H9 (cell line): ENCODE data around the gene TCF15. TPM values are rescaled to one million over a fixed set of nuclear protein-coding genes. Genes with fewer than 3 reads are reported as not detected.

Experiments
- DNase-seq: peaks from one replicate; pipeline ENCODE4 v3.0.0-alpha.2; 2017
- H2AFZ ChIP-seq: one replicate; pipeline ENCODE4 v1.6.1; 2013; ENCODE audit warnings: mild to moderate bottlenecking, low read length, control low read depth, moderate library complexity
- H2AK5ac ChIP-seq: 2 replicates; pipeline ENCODE4 v1.6.1; 2013; ENCODE audit warnings: low read length, control low read depth, mixed read lengths; ENCODE audit not compliant: insufficient read length
- H2BK120ac ChIP-seq: one replicate; pipeline ENCODE4 v1.6.1; 2013; ENCODE audit warnings: low read depth, mild to moderate bottlenecking, low read length, control low read depth, inconsistent platforms; ENCODE audit not compliant: poor library complexity, severe bottlenecking
- H2BK12ac ChIP-seq: 2 replicates; pipeline ENCODE4 v1.6.1; 2013; ENCODE audit warnings: low read length, control low read depth, mixed read lengths, low read depth; ENCODE audit not compliant: insufficient read length
- H2BK15ac ChIP-seq: 2 replicates; pipeline ENCODE4 v1.6.1; 2013; ENCODE audit warnings: low read depth, low read length, control low read depth
- H2BK20ac ChIP-seq: one replicate; pipeline ENCODE4 v1.6.1; 2013; ENCODE audit warnings: low read depth, mild to moderate bottlenecking, low read length, control low read depth, inconsistent platforms; ENCODE audit not compliant: poor library complexity, severe bottlenecking
- H2BK5ac ChIP-seq: 2 replicates; pipeline ENCODE4 v1.6.1; 2013; ENCODE audit warnings: low read length, control low read depth, mixed read lengths; ENCODE audit not compliant: insufficient read length
- H3K14ac ChIP-seq: 2 replicates; pipeline ENCODE4 v1.6.1; 2013; ENCODE audit warnings: low read length, control low read depth; ENCODE audit not compliant: insufficient read depth
- H3K18ac ChIP-seq: 2 replicates; pipeline ENCODE4 v1.6.1; 2013; ENCODE audit warnings: low read depth, mild to moderate bottlenecking, mixed read lengths, low read length, control low read depth; ENCODE audit not compliant: insufficient read length
- H3K23ac ChIP-seq: 2 replicates; pipeline ENCODE4 v1.6.1; 2013; ENCODE audit warnings: low read length, control low read depth, mixed read lengths, low read depth; ENCODE audit not compliant: insufficient read length
- H3K23me2 ChIP-seq: 2 replicates; pipeline ENCODE4 v1.6.1; 2013; ENCODE audit warnings: low read depth, mild to moderate bottlenecking, mixed read lengths, low read length, control low read depth; ENCODE audit not compliant: insufficient read length, poor library complexity, severe bottlenecking
- H3K27ac ChIP-seq: 2 replicates; pipeline ENCODE4 v1.5.1; 2013; ENCODE audit warnings: low read length, control low read depth, mixed read lengths, low read depth; ENCODE audit not compliant: insufficient read length
- H3K27me3 ChIP-seq: 2 replicates; pipeline ENCODE4 v1.6.1; 2013; ENCODE audit warnings: low read length, control low read depth, inconsistent platforms; ENCODE audit not compliant: insufficient read depth
- H3K4ac ChIP-seq: 2 replicates; pipeline ENCODE4 v1.6.1; 2013; ENCODE audit warnings: low read depth, mild to moderate bottlenecking, control low read depth, inconsistent platforms, low read length, moderate library complexity
- H3K4me1 ChIP-seq: 2 replicates; pipeline ENCODE4 v1.6.1; 2013; ENCODE audit warnings: low read length, control low read depth, inconsistent platforms; ENCODE audit not compliant: insufficient read depth
- H3K4me2 ChIP-seq: 2 replicates; pipeline ENCODE4 v1.6.1; 2013; ENCODE audit warnings: low read length, control low read depth, mixed read lengths; ENCODE audit not compliant: insufficient read length, insufficient read depth
- H3K56ac ChIP-seq: 2 replicates; pipeline ENCODE4 v1.6.1; 2013; ENCODE audit warnings: low read depth, mild to moderate bottlenecking, mixed read lengths, low read length, control low read depth; ENCODE audit not compliant: insufficient read length
- H3K79me1 ChIP-seq: 2 replicates; pipeline ENCODE4 v1.6.1; 2013; ENCODE audit warnings: low read depth, mild to moderate bottlenecking, moderate library complexity, low read length, control low read depth, inconsistent platforms; ENCODE audit not compliant: insufficient read depth, poor library complexity, severe bottlenecking
- H3K79me2 ChIP-seq: 2 replicates; pipeline ENCODE4 v1.6.1; 2013; ENCODE audit warnings: low read length, control low read depth, inconsistent platforms; ENCODE audit not compliant: insufficient read depth
- H3K9ac ChIP-seq: 2 replicates; pipeline ENCODE4 v1.6.1; 2013; ENCODE audit warnings: low read length, control low read depth, mixed read lengths; ENCODE audit not compliant: insufficient read length; ENCODE audit errors: extremely low read depth
- H3K9me3 ChIP-seq: one replicate; pipeline ENCODE4 v1.6.1; 2013; ENCODE audit warnings: low read depth, low read length, inconsistent platforms; ENCODE audit not compliant: control insufficient read depth
- H3T11ph ChIP-seq: one replicate; pipeline ENCODE4 v1.6.1; 2013; ENCODE audit warnings: mild to moderate bottlenecking, low read length, control low read depth, inconsistent platforms
- H4K20me1 ChIP-seq: one replicate; pipeline ENCODE4 v1.6.1; 2013; ENCODE audit not compliant: control insufficient read depth, insufficient read length, insufficient read depth
- H4K5ac ChIP-seq: 2 replicates; pipeline ENCODE4 v1.6.1; 2013; ENCODE audit warnings: low read depth, mild to moderate bottlenecking, mixed read lengths, low read length, control low read depth; ENCODE audit not compliant: insufficient read length
- H4K8ac ChIP-seq: replicated peaks from 2 replicates; pipeline ENCODE4 v1.6.1; 2013; ENCODE audit warnings: low read length, control low read depth, mixed read lengths, low read depth; ENCODE audit not compliant: insufficient read length
- H4K91ac ChIP-seq: 2 replicates; pipeline ENCODE4 v1.6.1; 2013; ENCODE audit warnings: low read depth, mild to moderate bottlenecking, moderate library complexity, mixed read lengths, low read length, control low read depth; ENCODE audit not compliant: insufficient read length
- H3K27ac Mint-ChIP-seq, 3 experiments: 2 replicates in 2 of 3; 3 replicates in 1 of 3; pipeline ENCODE4 v1.8.0; 2020 to 2021; ENCODE audit warnings: mixed read lengths in 3 of 3, mild to moderate bottlenecking in 1 of 3, moderate library complexity in 1 of 3
- H3K27me3 Mint-ChIP-seq: 2 replicates; pipeline ENCODE4 v1.8.0; 2021; ENCODE audit warnings: low read depth, mild to moderate bottlenecking, moderate library complexity, mixed read lengths
- H3K36me3 Mint-ChIP-seq, 3 experiments: 2 replicates in 2 of 3; 3 replicates in 1 of 3; pipeline ENCODE4 v1.8.0; 2020 to 2021; ENCODE audit warnings: low read depth in 3 of 3, mixed read lengths in 3 of 3; ENCODE audit not compliant: insufficient read depth in 1 of 3
- H3K4me1 Mint-ChIP-seq, 2 experiments: 2 replicates each; pipeline ENCODE4 v1.8.0; 2020; ENCODE audit warnings: mixed read lengths in 2 of 2
- H3K4me3 Mint-ChIP-seq, 2 experiments: 2 replicates in 1 of 2; 3 replicates in 1 of 2; pipeline ENCODE4 v1.8.0; 2020 to 2021; ENCODE audit warnings: mild to moderate bottlenecking in 2 of 2, mixed read lengths in 2 of 2, moderate library complexity in 1 of 2
- H3K9me3 Mint-ChIP-seq, 2 experiments: 2 replicates in 1 of 2; 3 replicates in 1 of 2; pipeline ENCODE4 v1.8.0; 2020; ENCODE audit warnings: mild to moderate bottlenecking in 2 of 2, mixed read lengths in 2 of 2, moderate library complexity in 1 of 2
- CTCF ChIP-seq: fragments of 200-600 bp; sonication (generic); conservative IDR thresholded peaks from 3 replicates; pipeline ENCODE4 v1.8.0; 2021; ENCODE audit warnings: antibody characterized with exemption, mild to moderate bottlenecking
- WGBS: extraction: QIAGEN DNeasy Blood & Tissue Kit; methylation state at CpG from one replicate; pipeline ENCODE4 v1.1.7; 2013; ENCODE audit warnings: missing lambda C conversion rate, low lambda C conversion rate, mixed read lengths; ENCODE audit not compliant: insufficient read length; ENCODE audit errors: extremely low coverage; 5-methylcytosine and 5-hydroxymethylcytosine counted together
- total RNA-seq: library from RNA; stranded (reverse); gene quantifications from 2 replicates; pipeline ENCODE4 v1.2.1, GENCODE V29; 2021

Gene TCF15
- total RNA-seq, 1 experiment from 2014 or later, result 2.0 TPM

GRCh38 chr20:615514-615913, 5.4 kb upstream of the TCF15 start:
- Mint-ChIP-seq H3K27me3 (peaks cover 44% of the 10 kb centered on the region), H3K4me3 (no peak overlapping the region), H3K9me3 (peaks cover 6 to 7% of the 10 kb centered on the region in 2 experiments), H3K4me1 (peaks cover 3 to 23% of the 10 kb centered on the region in 2 experiments), H3K27ac (no peak overlapping the region), H3K36me3 (peaks cover 0 to 5% (median 0%) of the 10 kb centered on the region in 3 experiments; a peak in 2 of 7 replicates)
- H3K27ac ChIP-seq, result no peak overlapping the region
- H2AK5ac ChIP-seq, result no peak overlapping the region
- H3T11ph ChIP-seq, result no peak overlapping the region
- H3K23me2 ChIP-seq, result no peaks in the 10 kb centered on the region
- H4K91ac ChIP-seq, result no peak overlapping the region
- H2AFZ ChIP-seq, result no peak overlapping the region
- H4K5ac ChIP-seq, result no peak overlapping the region
- H3K14ac ChIP-seq, result no peak overlapping the region
- no peak overlapping the region for H3K4me2 ChIP-seq
- H3K27me3 ChIP-seq, result no peaks in the 10 kb centered on the region; the same call in 1 of the 2 replicates
- H3K56ac ChIP-seq, result no peak overlapping the region
- H3K4ac ChIP-seq, result no peak overlapping the region
- H4K20me1 ChIP-seq, result no peaks in the 10 kb centered on the region
- no peak overlapping the region for H2BK120ac ChIP-seq
- H3K18ac ChIP-seq, result no peak overlapping the region
- no peak overlapping the region for H4K8ac ChIP-seq
- H3K9ac ChIP-seq, result no peak overlapping the region
- H2BK12ac ChIP-seq, result no peak overlapping the region
- H2BK5ac ChIP-seq, result no peak overlapping the region
- no peaks in the 10 kb centered on the region for H3K79me2 ChIP-seq
- H3K9me3 ChIP-seq, result peaks cover 4% of the 10 kb centered on the region
- whole genome bisulfite sequencing, result no CpG with 5 or more reads among the region's 4 CpGs
- H3K79me1 ChIP-seq, result no peaks in the 10 kb centered on the region
- no peak overlapping the region for H2BK20ac ChIP-seq
- no peak overlapping the region for H2BK15ac ChIP-seq
- no peak for TF ChIP-seq CTCF
- no peaks in the 10 kb centered on the region for H3K4me1 ChIP-seq
- no peak overlapping the region for H3K23ac ChIP-seq
- DNase-seq, result no peak
